GM19193 (cell line): ENCODE results near the gene ELF2.

Source experiments
- POLR2A ChIP-seq: IDR thresholded peaks from 4 replicates; pipeline ENCODE4 v1.6.1; 2011; ENCODE audit not compliant: insufficient read depth, insufficient read length; ENCODE audit errors: extremely low read depth

The ELF2 gene

DNA sequence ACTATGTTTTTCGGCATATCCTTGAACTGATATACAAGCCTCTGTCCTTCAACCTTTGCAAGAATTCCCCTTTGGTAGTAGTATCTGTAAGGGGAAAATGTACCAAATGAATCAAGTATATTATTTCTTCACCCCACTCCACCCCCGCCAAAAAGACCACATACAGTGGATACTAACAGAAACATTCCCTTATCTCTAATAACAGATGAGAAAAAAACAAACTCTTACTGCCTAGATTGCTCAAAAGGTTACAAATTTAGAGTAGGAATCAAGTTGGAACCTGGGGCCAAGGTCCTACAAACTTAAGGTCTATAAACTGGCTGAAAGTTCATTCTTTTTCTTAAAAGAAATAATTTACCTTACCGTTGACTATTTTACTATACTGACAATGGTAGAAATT is 116.4 kb downstream of the ELF2 start:
- TF ChIP-seq POLR2A = no peak

DNA sequence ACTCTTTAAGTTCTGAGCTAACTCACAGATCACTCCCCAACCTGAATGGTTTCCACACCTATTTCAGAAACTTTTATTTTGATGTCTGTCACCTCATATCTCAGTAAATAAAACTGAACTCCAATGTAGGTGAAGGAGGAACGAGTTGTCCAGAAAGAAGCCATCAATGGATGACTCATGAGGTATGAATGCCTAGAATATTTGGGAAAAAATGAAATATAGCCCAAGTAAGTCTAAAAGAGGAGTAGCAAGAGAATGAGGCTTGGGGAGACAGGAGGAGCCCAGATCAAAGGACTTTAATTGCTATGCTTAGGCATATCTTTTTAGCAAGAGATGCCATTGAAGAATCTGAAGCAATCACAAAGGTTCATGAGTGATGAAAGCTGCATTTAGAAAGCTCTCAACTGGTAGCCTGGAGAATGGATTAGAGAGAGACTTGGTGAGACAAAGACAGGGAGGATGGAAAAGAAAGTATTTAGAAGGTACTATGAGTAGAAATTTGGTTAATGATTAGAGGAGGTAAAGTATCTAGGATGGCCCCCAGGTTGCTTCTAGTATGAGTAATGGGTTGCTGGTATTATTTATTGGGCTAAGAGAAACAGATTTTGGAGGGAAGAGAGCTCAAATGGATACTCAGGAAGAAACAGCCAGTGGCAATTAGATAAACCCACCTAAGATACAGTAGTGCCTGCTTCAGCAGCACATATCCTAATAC is 122.1 kb downstream of the ELF2 start:
- TF ChIP-seq POLR2A = no peak

DNA sequence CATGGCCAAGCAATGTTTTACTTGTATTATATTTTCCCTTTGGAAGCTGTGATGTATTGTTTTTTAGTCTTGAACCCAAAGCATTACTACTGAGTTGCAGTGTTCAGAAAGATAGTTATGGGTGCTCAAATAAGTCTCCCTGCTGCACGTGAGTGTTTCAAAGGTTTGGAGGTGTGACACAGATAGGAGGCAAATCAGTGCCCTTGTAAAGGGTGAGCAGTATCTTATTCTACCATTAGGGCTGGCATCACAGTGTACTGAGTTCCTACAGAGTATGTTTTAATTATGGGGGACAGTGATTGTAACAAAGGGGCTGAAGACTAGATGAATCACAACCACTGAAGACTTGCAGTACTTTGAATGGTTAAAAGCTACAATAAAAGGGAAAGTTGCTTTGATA is 123.1 kb downstream of the ELF2 start:
- no peak for TF ChIP-seq POLR2A

DNA sequence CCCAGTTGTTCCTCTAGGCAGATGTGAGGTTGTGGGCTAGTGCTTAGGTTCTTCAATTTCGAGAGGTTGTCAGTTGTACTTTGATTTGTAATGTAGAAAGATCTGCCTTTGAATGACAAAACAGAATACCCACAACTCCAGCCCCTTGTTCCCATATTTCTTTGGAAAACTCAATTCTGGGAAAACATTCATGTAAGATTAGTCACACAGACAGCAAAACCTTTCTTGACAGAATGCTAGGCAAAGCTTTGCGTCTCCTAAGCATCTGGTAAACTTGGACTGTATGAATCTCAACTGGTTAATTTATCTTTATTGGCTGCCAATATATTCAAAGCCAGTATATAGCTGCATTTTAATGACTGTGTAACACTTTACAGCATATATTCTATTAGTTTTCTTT is 126.6 kb downstream of the ELF2 start:
- TF ChIP-seq POLR2A = no peak

DNA sequence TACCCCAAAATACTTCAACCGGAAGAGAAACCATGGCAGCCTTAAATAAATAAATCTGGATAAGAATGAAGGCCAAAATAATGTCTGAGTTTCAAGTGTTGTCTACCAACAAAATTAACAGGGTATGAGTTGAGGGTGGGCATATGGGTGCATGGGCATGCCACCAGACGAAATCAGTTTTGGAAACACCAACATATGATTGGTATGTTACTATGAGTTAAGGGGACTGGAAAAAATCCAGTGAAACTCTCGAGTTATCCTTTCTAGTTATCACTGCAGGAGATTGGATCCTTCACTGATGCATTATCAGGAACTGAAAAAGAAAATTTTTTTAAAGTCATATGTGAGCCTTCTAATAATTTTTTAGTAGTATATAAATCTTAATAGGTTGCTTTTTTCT is 129.0 kb downstream of the ELF2 start:
- TF ChIP-seq POLR2A = no peak

DNA sequence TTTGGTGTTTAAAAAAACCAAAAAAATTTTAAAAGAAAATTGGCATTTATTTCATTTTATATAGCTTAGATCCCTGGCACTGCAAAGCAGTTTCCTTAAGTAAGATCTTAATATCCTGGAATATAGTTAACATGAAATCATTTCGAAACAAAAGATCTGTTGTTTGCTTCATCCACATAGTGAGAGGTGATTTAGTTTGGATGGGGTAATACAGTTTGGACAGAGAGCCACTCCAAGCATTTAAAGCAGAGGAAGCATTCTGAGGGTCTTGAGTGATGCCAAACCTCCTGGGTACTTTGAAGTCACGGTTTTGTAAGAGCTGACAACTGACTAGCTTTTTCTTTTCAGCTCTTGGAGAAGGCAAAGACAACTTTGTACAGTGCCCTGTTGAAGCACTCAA is 132.7 kb downstream of the ELF2 start:
- TF ChIP-seq POLR2A = no peak

DNA sequence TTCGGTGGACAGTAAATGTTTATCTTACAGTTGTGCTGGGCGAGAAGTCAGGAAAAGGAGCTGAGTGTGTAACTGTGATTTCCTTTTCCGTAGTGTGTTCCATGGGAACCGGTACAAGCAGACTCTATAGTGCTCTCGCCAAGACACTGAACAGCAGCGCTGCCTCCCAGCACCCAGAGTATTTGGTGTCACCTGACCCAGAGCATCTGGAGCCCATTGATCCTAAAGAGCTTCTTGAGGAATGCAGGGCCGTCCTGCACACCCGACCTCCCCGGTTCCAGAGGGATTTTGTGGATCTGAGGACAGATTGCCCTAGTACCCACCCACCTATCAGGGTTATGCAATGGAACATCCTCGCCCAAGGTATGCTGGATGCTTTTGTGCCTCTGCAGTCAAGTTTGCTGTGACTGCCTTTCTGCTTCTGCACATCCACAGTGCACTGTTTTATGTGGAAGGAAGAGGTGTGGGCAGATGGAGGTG is 134.0 kb downstream of the ELF2 start:
- TF ChIP-seq POLR2A = no peak

DNA sequence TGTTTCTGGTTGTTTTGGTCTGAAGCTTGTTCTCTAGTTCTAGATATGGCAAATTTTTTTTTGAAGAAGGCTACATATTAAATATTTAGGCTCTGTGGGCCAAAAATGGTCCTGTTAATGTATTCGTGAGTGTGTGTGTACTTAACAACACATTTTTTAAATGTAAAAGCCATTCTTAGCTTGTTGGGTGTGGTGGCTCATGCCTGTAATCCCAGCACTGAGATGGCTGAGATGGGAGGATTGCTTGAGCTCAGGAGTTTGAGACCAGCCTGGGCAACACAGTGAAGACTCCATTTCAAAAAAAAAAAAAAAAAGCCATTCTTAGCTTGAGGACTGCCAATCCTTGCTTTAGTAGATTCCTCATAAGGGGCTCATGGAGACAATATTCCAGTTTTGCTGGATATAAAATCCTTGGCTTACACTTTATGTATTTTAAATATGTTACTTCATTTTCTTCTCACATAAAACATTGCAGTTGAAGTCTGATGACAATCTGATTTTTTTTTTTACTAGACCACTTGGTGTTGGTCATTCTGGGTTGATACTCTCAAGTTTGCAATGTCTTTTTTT is 138.1 kb downstream of the ELF2 start:
- TF ChIP-seq POLR2A = no peak

DNA sequence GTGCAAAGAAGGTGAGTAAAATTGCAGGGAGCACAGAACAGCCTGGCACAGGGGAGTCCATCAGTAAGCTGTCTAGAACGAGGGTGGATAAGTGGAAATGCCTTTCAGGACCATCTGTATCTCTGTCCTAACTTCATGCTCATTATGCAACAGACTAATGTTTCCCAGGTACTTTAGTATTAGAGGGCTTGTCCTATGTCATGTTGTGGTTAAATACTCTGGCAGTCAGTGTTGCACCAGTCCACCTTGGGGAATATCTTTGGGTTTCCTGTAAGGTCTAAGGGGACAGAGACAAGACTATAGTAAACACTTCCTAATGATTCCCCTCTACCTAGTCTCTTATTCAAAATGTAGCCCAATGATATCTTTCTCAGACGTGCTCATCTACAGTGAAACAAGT is 140.1 kb downstream of the ELF2 start:
- TF ChIP-seq POLR2A = no peak

DNA sequence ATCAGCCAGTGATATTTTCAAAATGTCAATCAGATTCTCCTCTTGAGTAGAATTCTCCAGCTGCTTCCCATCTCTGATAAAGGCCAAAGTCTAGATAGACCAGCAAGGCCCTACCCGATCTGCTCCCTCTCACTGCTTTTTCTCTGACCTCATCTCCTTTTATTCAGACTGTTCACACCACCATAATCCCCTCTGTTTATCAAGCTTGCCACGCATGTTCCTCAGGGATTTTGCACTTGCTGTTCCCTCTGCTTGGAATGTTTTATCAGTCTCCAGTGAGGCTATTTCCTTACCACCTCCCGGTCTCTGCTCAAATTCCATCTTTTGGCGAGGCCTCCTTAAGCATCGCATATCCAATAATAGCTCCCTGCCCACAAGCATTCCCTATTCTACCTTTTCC is 141.4 kb downstream of the ELF2 start:
- TF ChIP-seq POLR2A = no peak

DNA sequence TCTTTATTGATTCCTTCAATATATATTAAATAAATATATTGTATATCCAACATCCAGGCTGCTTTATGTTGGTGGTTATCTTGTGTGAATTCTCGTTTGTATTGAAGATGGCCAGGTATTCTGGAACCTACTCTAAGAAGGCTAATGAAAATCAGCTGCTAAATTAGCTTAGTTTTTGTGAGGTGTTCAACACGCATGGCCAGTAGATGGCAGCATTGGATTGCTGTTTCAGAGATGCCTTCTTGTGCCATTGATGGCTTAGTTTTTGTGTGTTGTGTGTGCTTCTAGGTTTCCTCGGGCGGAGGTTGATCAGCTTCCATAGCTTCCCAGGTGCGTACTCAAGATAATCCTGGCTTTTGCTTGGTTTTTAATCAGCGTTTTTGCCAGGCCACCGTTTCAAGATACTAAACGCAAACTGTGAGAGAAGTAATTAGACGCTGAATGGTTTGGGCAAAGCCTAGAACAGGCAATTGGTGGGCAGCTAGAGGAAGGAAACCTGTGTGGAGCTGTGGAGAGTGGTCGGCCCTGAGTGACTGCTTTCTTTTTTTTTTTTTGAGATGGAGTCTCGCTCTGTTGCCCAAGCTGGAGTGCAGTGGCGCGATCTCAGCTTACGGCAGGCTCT is 146.3 kb downstream of the ELF2 start:
- no peak for TF ChIP-seq POLR2A

DNA sequence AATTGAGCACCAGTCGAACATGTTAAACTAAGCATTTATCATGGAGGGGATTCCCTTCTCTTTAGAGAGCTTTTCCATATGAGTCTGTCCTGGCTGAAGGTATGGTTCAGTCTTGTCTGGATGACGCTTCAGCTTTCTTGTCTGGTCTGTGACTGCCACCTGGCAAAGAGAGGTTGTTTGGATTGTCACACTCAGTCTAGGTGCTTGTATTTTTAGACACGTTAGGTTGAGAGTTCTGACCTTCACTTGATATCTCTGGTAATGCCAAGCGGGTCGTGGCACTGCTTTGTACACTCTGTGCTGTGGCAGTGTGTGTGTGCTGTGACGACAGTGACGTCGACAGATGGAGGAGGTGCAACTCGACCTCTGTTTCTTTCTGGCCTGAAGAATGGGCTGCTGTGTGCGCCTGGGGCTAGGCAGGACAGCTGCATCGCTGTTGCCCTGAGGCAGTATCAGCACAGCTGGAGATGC is 148.8 kb downstream of the ELF2 start:
- no peak for TF ChIP-seq POLR2A

DNA sequence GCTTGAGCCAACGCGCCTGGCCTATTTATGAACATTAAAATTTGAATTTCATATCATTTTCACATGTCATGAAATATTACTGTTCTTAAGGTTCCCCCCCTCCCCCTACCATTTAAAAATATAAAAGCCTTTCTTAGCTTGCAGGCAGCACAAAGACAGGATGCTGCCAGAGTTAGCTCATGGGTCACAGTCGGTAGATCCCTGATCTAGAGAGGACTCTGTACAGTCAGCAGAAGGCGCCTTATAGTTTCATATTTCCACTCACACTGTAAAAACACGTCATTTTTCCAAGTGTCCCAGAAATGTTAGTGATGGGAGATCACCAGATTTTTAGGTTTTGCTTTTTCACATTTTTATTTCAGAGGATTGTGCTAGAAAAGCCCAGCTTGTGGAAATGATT is 149.2 kb downstream of the ELF2 start:
- TF ChIP-seq POLR2A = no peak

DNA sequence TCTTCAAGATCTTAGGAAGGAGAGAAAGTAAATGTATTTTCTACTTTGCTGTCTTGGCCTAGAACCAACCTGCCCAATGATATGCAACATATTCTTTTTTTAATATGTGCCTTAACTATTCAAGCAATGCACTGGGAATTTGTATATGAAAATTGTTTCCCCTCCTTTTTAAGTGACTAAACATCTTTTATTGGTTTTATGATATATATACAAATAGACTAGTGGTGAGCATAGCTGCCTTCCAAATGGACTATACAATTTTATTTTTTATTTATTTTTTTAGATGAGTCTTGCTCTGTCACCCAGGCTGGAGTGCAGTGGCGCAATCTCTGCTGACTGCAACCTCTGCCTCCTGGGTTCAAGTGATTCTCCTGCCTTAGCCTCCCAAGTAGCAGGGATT is 151.2 kb downstream of the ELF2 start:
- no peak for TF ChIP-seq POLR2A

DNA sequence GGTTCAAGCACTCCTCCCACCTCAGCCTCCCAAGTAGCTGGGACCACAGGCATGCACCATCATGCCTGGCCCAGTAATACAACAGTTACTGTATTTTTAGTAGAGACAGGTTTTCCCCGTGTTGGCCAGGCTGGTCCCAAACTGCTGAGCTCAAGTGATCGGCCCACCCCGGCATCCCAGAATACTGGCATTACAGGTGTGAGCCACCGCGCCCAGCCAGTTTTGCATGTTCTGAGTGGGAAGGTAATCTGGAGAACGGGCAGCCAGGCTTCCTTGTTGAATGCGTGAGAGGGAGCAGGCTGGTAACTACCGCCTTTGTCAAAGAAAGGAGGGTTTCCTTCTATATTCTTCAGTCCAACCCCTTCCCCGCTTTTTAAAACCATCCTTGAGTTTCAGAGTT is 152.3 kb downstream of the ELF2 start:
- TF ChIP-seq POLR2A = no peak

DNA sequence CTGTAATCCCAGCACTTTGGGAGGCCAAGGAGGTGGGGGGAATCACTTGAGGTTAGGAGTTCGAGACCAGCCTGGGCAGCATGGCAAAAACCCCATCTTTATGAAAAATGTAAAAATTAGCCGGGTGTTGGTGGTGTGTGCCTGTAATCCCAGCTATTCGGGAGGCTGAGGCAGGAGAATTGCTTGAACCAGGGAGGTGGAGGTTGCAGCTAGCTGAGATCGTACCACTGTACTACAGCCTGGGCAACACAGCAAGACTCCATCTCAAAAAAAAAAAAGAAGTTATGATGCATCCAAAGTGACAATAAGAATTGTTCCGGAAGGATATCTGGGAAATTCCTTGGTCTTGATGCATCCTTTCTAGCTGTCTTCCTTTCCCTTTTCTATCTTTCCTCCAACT is 154.2 kb downstream of the ELF2 start:
- TF ChIP-seq POLR2A = no peak
